Activated naive CD8-positive, alpha-beta T cell treated with anti-CD3 and anti-CD28 coated beads, Interleukin-2, amount 50 U/mL, for 16 hours (primary cell): ENCODE data around the gene ZNF581.

Experiments
- DNase-seq: peaks from one replicate; pipeline ENCODE4 v3.0.0-alpha.2; 2020; ENCODE audit warnings: low read depth, low spot score

Gene ZNF581

GRCh38 chr19:55611300-55611982 lies 32.0 kb upstream of the ZNF581 start:
- DNase-seq: no peak

- no peak for DNase-seq
Observed at GRCh38 chr19:55611983-55612645, 31.3 kb upstream of the ZNF581 start.

- no peak for DNase-seq
Observed at GRCh38 chr19:55613396-55613795, 30.1 kb upstream of the ZNF581 start.

GRCh38 chr19:55613930-55614710 lies 29.3 kb upstream of the ZNF581 start:
- no peak for DNase-seq

- no peak for DNase-seq
Observed at GRCh38 chr19:55614711-55615542, 28.5 kb upstream of the ZNF581 start.

- DNase-seq: no peak
Observed at GRCh38 chr19:55615543-55616394, 27.7 kb upstream of the ZNF581 start.

- no peak for DNase-seq
Observed at GRCh38 chr19:55616395-55616875, 27.0 kb upstream of the ZNF581 start.

GRCh38 chr19:55617426-55617825 lies 26.0 kb upstream of the ZNF581 start:
- DNase-seq: no peak

- no peak for DNase-seq
Observed at GRCh38 chr19:55618426-55618825, 25.0 kb upstream of the ZNF581 start.

GRCh38 chr19:55619286-55619685 lies 24.2 kb upstream of the ZNF581 start:
- DNase-seq: no peak

GRCh38 chr19:55620410-55621204 lies 22.8 kb upstream of the ZNF581 start:
- no peak for DNase-seq

GRCh38 chr19:55621205-55621672 lies 22.2 kb upstream of the ZNF581 start:
- DNase-seq: no peak

- DNase-seq: no peak
Observed at GRCh38 chr19:55621673-55622231, 21.7 kb upstream of the ZNF581 start.

- no peak for DNase-seq
Observed at GRCh38 chr19:55622242-55622969, 21.0 kb upstream of the ZNF581 start.

GRCh38 chr19:55623130-55623529 lies 20.3 kb upstream of the ZNF581 start:
- DNase-seq: no peak

GRCh38 chr19:55623561-55623960 lies 19.9 kb upstream of the ZNF581 start:
- no peak for DNase-seq

GRCh38 chr19:55624109-55625003 lies 19.1 kb upstream of the ZNF581 start, which contains the start of gene ZNF784:
Gene ZNF784, minus strand, starts transcription at chr19:55624566. Its CDS starts 5 bp downstream, at chr19:55624561.
- peak; percentile 83 for DNase-seq

GRCh38 chr19:55625004-55625326 lies 18.5 kb upstream of the ZNF581 start:
- no peak for DNase-seq
